Dedifferentiated amniotic fluid mesenchymal stem cell (primary cell): ENCODE data around the gene LSM6.

ENCODE experiments used
- DNase-seq: peaks from one replicate; pipeline ENCODE4 v3.0.0-alpha.2; 2016; ENCODE audit errors: extremely low spot score

LSM6 gene

GRCh38 chr4:146175541-146176453, at the start of gene LSM6:
LSM6 (plus strand) TSS chr4:146175718; CDS start chr4:146182922, 7,204 bp downstream.
- peak; percentile 88 for DNase-seq

GRCh38 chr4:146132445-146132844, 43.1 kb upstream of the LSM6 start:
- no peak for DNase-seq

- DNase-seq, result no peak
These were observed 40.6 kb upstream of the LSM6 start for GRCh38 chr4:146134761-146135445.

- DNase-seq, result no peak
These were observed 39.6 kb upstream of the LSM6 start for GRCh38 chr4:146135941-146136340.

GRCh38 chr4:146142768-146143167, 32.8 kb upstream of the LSM6 start:
- DNase-seq, result no peak

GRCh38 chr4:146143888-146144287, 31.6 kb upstream of the LSM6 start:
- no peak for DNase-seq

GRCh38 chr4:146146918-146147317, 28.6 kb upstream of the LSM6 start:
- no peak for DNase-seq

GRCh38 chr4:146148021-146148420, 27.5 kb upstream of the LSM6 start:
- no peak for DNase-seq

GRCh38 chr4:146154057-146154456, 21.5 kb upstream of the LSM6 start:
- DNase-seq, result no peak

GRCh38 chr4:146155152-146155724, 20.3 kb upstream of the LSM6 start:
- DNase-seq, result no peak

- no peak for DNase-seq
These were observed 17.3 kb upstream of the LSM6 start for GRCh38 chr4:146158036-146158745.

- DNase-seq, result no peak
These were observed 16.0 kb upstream of the LSM6 start for GRCh38 chr4:146159384-146160058.

- DNase-seq, result no peak
These were observed 14.3 kb upstream of the LSM6 start for GRCh38 chr4:146161243-146161642.

- DNase-seq, result no peak
These were observed 10.3 kb upstream of the LSM6 start for GRCh38 chr4:146165221-146165620.

- peak; percentile 55 for DNase-seq
These were observed 9.7 kb upstream of the LSM6 start for GRCh38 chr4:146165840-146166239.

GRCh38 chr4:146170149-146170548, 5.4 kb upstream of the LSM6 start:
- DNase-seq, result no peak

GRCh38 chr4:146176891-146177290, 1.4 kb downstream of the LSM6 start:
- DNase-seq, result no peak

- no peak for DNase-seq
These were observed 2.6 kb downstream of the LSM6 start for GRCh38 chr4:146178126-146178525.

GRCh38 chr4:146179784-146180370, 4.4 kb downstream of the LSM6 start:
- DNase-seq, result no peak

- DNase-seq, result no peak
These were observed 6.9 kb downstream of the LSM6 start for GRCh38 chr4:146182443-146182842.

- DNase-seq, result no peak
These were observed 7.7 kb downstream of the LSM6 start for GRCh38 chr4:146183209-146183608.
